SK-N-SH treated with all-trans-retinoic acid at 6 μM for 48 hours (cell line): ENCODE measurements around the gene SH3TC2.

Source experiments
- ARNTL ChIP-seq: fragments of 450-650 bp; formaldehyde crosslinking; IDR thresholded peaks from 2 replicates; pipeline ENCODE4 v1.5.0; 2020; ENCODE audit warnings: low read depth, mild to moderate bottlenecking, moderate library complexity, borderline replicate concordance
- BACH2 ChIP-seq: fragments of 250-450 bp; sonication (Bioruptor Pico); IDR thresholded peaks from 2 replicates; pipeline ENCODE4 v1.9.0; 2021; ENCODE audit warnings: mild to moderate bottlenecking, borderline replicate concordance
- TF ChIP-seq, protein P1 (sequence below): fragments of 250-450 bp; sonication (Bioruptor Pico); IDR thresholded peaks from 2 replicates; pipeline ENCODE4 v1.5.1; 2020; ENCODE audit warnings: low read depth, mild to moderate bottlenecking, moderate library complexity
- TF ChIP-seq, protein P2 (sequence below): fragments of 250-450 bp; sonication (Bioruptor Pico); IDR thresholded peaks from 2 replicates; pipeline ENCODE4 v1.8.0; 2020; ENCODE audit warnings: mild to moderate bottlenecking, moderate library complexity, borderline replicate concordance

DNA sequence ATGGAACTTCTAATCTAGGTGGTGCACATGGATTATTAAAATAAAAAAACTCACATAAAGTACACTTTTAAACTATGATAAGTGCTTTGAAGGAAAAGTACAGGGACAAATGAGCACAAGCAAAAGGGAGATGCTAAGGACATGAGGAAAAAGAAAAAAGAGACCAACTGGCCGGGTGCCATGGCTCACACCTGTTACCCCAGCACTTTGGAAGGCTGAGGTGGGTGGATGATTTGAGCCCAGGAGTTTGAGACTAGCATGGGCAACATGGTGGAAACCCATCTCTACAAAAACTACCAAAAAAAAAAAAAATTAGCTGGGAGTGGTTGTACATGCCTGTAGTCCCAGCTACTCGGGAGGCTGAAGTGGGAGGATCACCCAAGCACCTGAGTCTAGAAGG, 67.1 kb downstream of the SH3TC2 start:
- TF ChIP-seq ARNTL (no peak), BACH2 (CRISPR knock-in tag) (no peak)
- TF ChIP-seq, protein P1, sequence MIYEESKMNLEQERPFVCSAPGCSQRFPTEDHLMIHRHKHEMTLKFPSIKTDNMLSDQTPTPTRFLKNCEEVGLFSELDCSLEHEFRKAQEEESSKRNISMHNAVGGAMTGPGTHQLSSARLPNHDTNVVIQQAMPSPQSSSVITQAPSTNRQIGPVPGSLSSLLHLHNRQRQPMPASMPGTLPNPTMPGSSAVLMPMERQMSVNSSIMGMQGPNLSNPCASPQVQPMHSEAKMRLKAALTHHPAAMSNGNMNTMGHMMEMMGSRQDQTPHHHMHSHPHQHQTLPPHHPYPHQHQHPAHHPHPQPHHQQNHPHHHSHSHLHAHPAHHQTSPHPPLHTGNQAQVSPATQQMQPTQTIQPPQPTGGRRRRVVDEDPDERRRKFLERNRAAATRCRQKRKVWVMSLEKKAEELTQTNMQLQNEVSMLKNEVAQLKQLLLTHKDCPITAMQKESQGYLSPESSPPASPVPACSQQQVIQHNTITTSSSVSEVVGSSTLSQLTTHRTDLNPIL (CRISPR knock-in tag): no peak
- TF ChIP-seq, protein P2, sequence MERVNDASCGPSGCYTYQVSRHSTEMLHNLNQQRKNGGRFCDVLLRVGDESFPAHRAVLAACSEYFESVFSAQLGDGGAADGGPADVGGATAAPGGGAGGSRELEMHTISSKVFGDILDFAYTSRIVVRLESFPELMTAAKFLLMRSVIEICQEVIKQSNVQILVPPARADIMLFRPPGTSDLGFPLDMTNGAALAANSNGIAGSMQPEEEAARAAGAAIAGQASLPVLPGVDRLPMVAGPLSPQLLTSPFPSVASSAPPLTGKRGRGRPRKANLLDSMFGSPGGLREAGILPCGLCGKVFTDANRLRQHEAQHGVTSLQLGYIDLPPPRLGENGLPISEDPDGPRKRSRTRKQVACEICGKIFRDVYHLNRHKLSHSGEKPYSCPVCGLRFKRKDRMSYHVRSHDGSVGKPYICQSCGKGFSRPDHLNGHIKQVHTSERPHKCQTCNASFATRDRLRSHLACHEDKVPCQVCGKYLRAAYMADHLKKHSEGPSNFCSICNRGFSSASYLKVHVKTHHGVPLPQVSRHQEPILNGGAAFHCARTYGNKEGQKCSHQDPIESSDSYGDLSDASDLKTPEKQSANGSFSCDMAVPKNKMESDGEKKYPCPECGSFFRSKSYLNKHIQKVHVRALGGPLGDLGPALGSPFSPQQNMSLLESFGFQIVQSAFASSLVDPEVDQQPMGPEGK (CRISPR knock-in tag): no peak
